ENCODE data around the gene ASCC1.

ASCC1 gene

GRCh38 chr10:72086466-72087391 is 129.3 kb downstream of the ASCC1 start:
- no peak for DNase-seq (ENCODE audit: low read depth in 2 of 3, low spot score in 2 of 3)

GRCh38 chr10:72085864-72086465 is 130.1 kb downstream of the ASCC1 start:
- DNase-seq (ENCODE audit: low read depth in 2 of 3, low spot score in 2 of 3) = no peak

- no peak for DNase-seq (ENCODE audit: low read depth in 2 of 3, low spot score in 2 of 3)
Observed at GRCh38 chr10:72085166-72085565, 130.9 kb downstream of the ASCC1 start.

- no peak for DNase-seq (ENCODE audit: low read depth in 2 of 3, low spot score in 2 of 3)
Observed at GRCh38 chr10:72083790-72084459, 132.2 kb downstream of the ASCC1 start.

- DNase-seq (ENCODE audit: low read depth in 2 of 3, low spot score in 2 of 3) = no peak
Observed at GRCh38 chr10:72082856-72083789, 133.0 kb downstream of the ASCC1 start.

GRCh38 chr10:72081772-72082590 is 134.1 kb downstream of the ASCC1 start:
- DNase-seq (ENCODE audit: low read depth in 2 of 3, low spot score in 2 of 3) = no peak

- no peak for DNase-seq (ENCODE audit: low read depth in 2 of 3, low spot score in 2 of 3)
Observed at GRCh38 chr10:72081210-72081609, 134.9 kb downstream of the ASCC1 start.

GRCh38 chr10:72080042-72080975 is 135.8 kb downstream of the ASCC1 start:
- no peak for DNase-seq (ENCODE audit: low read depth in 2 of 3, low spot score in 2 of 3)

GRCh38 chr10:72079356-72079755 is 136.7 kb downstream of the ASCC1 start:
- no peak for DNase-seq (ENCODE audit: low read depth in 2 of 3, low spot score in 2 of 3)

DNA sequence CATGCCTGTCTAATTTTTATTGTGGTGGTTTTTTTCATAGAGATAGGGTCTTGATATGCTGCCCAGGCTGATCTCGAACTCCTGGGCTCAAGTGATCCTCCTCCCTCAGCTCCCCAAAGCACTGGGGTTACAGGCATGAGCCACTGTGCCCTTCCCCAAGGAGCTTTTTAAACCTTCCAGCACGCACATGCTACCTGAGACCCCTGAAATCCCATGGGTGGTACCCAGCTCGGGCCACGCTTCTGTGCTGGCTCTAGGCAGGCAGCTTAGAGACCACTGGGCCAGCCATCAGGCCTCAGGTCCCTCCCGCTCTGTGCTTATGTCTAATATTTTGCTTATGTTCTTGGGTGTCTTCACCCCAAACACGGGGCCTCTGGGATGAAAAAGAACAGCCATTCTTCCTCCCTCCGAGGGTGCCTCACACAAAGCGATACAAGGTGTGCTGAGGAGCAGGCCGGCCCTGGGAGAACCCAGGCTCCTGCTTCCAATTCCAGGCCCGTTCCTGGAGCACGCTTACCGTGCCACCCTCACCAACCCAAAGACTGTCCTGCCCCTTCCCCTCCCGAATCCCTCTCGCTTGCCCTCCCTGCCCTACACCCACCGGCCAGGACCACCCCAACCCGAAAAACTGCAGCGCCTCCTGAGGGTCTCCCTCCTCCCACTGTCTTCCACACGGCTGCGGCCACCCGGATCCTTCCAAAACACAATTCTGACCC is 138.6 kb downstream of the ASCC1 start:
- DNase-seq (ENCODE audit: low read depth in 2 of 3, low spot score in 2 of 3) = no peak

DNA sequence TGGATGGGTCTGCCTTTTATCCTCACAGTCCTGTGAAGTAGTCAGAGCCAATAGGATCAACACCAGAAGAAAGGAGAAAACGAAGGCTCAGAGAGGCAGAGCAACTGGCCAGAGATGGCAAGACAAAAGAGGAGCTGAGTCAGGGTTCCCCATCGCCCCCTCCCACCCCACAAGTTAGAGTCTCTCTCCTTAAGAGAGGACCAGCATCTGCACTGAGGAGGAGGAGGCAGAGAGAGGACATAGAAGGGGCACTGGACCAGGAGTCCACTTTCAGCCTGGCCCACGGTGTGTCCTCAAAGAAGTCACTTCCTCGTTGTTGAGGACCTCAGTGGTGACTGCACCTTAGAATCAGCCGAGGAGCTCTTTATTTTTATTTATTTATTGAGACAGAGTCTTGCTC is 139.3 kb downstream of the ASCC1 start:
- DNase-seq (ENCODE audit: low read depth in 2 of 3, low spot score in 2 of 3) = no peak

- no peak for DNase-seq (ENCODE audit: low read depth in 2 of 3, low spot score in 2 of 3)
Observed at GRCh38 chr10:72075376-72076115, 140.5 kb downstream of the ASCC1 start.

- no peak for DNase-seq (ENCODE audit: low read depth in 2 of 3, low spot score in 2 of 3)
Observed at GRCh38 chr10:72074574-72075375, 141.3 kb downstream of the ASCC1 start.

DNA sequence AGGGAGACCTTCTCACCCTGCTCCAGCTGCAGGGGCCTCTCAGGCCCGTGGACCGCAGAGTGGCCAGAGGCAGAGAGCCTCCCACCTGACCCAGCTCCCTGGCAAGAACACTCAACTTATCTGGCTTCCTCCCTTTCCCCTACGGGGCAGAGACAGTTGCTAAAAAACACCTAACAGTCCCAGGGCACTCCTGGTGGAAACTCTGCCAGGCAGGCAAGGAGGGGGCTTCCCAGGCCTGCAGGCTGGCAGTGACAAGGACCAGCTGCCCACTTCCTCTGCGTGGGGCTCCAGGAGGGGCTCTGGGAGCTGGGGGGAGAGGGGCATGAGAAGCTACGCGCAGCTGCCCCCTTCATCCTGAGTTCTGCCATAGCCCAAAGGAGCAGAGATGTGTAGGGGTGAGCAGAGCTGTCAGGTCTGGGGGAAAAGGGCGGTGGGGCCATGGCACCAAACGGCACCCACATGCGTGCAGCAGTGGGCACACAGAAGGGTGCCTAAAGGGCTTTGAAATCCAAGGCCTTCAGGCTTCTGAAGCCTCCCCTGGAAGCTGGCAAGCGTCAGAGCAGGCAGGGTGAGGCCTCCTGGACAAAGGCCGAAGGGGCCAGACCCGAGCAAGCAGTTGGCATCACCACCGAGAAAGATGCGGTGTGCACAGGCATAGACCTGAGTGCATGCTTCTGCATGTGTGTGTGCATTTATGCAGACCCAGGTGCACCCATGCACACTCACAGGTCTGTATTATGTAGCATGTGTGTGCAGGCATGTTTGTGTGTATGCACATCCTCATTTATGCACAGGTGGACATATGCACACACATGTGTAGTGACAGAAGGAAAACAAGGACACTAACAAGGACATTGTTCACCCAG is 142.1 kb downstream of the ASCC1 start:
- no peak for DNase-seq (ENCODE audit: low read depth in 2 of 3, low spot score in 2 of 3)

GRCh38 chr10:72072639-72073038 is 143.4 kb downstream of the ASCC1 start:
- no peak for DNase-seq (ENCODE audit: low read depth in 2 of 3, low spot score in 2 of 3)

DNA sequence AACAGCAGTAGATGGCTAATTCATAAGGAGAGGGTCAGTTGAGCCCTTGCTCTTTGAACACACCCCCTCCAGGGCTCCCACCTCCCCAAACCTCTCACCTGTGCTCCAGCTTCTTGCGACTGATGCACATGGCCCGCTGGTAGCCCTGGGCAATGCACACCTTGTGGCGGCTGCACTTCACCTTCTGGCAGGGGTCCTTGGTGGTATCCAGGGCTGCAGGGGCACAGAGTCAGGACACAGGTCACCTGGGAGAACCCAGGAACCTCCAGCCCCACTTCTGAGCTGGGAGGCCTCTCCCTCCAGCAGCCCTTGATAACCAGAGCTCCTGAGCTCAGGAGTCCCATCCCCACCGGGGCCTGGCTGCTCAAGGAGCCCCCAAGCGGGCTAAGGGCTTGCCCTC is 144.0 kb downstream of the ASCC1 start:
- DNase-seq (ENCODE audit: low read depth in 2 of 3, low spot score in 2 of 3) = no peak
